HPDE6-E6E7 (cell line): Measurements from ENCODE around the gene DPEP1.
"Not testable (repeated sequence)": the region's sequence is repeated elsewhere in the genome, so short reads cannot be mapped to it uniquely, and the experiment has no call there.

Experiments
- DNase-seq: peaks from one replicate; pipeline ENCODE4 v3.0.0; 2011; ENCODE audit warnings: missing footprints; ENCODE audit errors: extremely low spot score

DPEP1 gene

GRCh38 chr16:89646270-89646669 is 32.8 kb downstream of the DPEP1 start:
- no peak for DNase-seq

GRCh38 chr16:89646906-89647305 is 33.5 kb downstream of the DPEP1 start:
- DNase-seq: peak; percentile 41

- DNase-seq: no peak
Measured at GRCh38 chr16:89651584-89651983, 38.1 kb downstream of the DPEP1 start.

GRCh38 chr16:89653656-89654295 is 40.3 kb downstream of the DPEP1 start:
- no peak for DNase-seq

GRCh38 chr16:89655062-89655643 is 41.7 kb downstream of the DPEP1 start:
- DNase-seq: no peak

GRCh38 chr16:89656435-89657121 is 43.1 kb downstream of the DPEP1 start:
- no peak for DNase-seq

- DNase-seq: peak; percentile 95
Measured at GRCh38 chr16:89657442-89658220, 44.2 kb downstream of the DPEP1 start, which contains the start of the genes CHMP1A and SPATA33. TSS of gene CHMP1A (minus strand) at chr16:89657708. CDS start at chr16:89657588, 120 bp downstream. TSS of gene SPATA33 (plus strand) at chr16:89657836. CDS start at chr16:89657912, 76 bp downstream.

GRCh38 chr16:89658221-89658879 is 44.9 kb downstream of the DPEP1 start:
- DNase-seq: no peak

- DNase-seq: no peak
Measured at GRCh38 chr16:89660146-89660545, 46.7 kb downstream of the DPEP1 start.

GRCh38 chr16:89661215-89661614 is 47.8 kb downstream of the DPEP1 start:
- DNase-seq: no peak

GRCh38 chr16:89664238-89664637 is 50.8 kb downstream of the DPEP1 start:
- DNase-seq: not testable (repeated sequence)

- DNase-seq: not testable (repeated sequence)
Measured at GRCh38 chr16:89667000-89667399, 53.6 kb downstream of the DPEP1 start.

GRCh38 chr16:89667633-89668032 is 54.2 kb downstream of the DPEP1 start:
- DNase-seq: no peak

GRCh38 chr16:89668790-89669158 is 55.3 kb downstream of the DPEP1 start:
- DNase-seq: no peak

- no peak for DNase-seq
Measured at GRCh38 chr16:89669755-89670154, 56.3 kb downstream of the DPEP1 start.

- DNase-seq: peak; percentile 48
Measured at GRCh38 chr16:89670496-89671431, 57.3 kb downstream of the DPEP1 start.

- DNase-seq: not testable (repeated sequence)
Measured at GRCh38 chr16:89671565-89671964, 58.1 kb downstream of the DPEP1 start.

- no peak for DNase-seq
Measured at GRCh38 chr16:89672177-89672941, 58.9 kb downstream of the DPEP1 start.

GRCh38 chr16:89678258-89678657 is 64.8 kb downstream of the DPEP1 start:
- no peak for DNase-seq

- no peak for DNase-seq
Measured at GRCh38 chr16:89685916-89686315, 72.5 kb downstream of the DPEP1 start.
